Measurements from ENCODE around the gene MAN2B1. TPM values are rescaled to one million over a fixed set of nuclear protein-coding genes. Genes with fewer than 3 reads are reported as not detected.

MAN2B1 gene
- total RNA-seq, 4 donors from 2014 or later, result 18.0 to 34.2 (median 29.3) TPM

GRCh38 chr19:12610540-12611360, 55.8 kb downstream of the MAN2B1 start, which contains the start of the genes ZNF490 and ZNF791:
Gene ZNF490, minus strand, starts transcription at chr19:12610813. Its CDS starts 133 bp downstream, at chr19:12610680.
Gene ZNF791, plus strand, starts transcription at chr19:12610920. Its CDS starts 160 bp downstream, at chr19:12611080.
- in situ Hi-C loops (cut with MboI; ENCODE audit: low sequenced_read_pairs in 4 of 4), result no loop called here
- H3K36me3 ChIP-seq, result peaks cover 0 to 27% of the 10 kb centered on the region in 2 donors
- no peaks in the 10 kb centered on the region for H3K27me3 ChIP-seq
- peak within 1 kb of the TSS; percentile 81 to 100 (median 91) for H3K4me3 ChIP-seq
- H3K4me1 ChIP-seq, result peaks cover 23 to 45% of the 10 kb centered on the region in 2 donors
- TF ChIP-seq POLR2A (IDR thresholded peaks at IDR 0.05) (peak; percentile 90 to 95), CTCF (IDR thresholded peaks at IDR 0.05 in 4 of 5, conservative IDR thresholded peaks at IDR 0.05 in 1 of 5) (no peak)
- intact Hi-C loops (cut with DNase I; ENCODE audit: low total_unique reads), result loop anchor here (1.0 to 2.0 kb wide), 4 partner anchors 58 to 686 kb away; partner anchors contain the start of genes GET3, ZNF564 and ZNF700
- no peaks in the 10 kb centered on the region for H3K9me3 ChIP-seq
- peak within 1 kb of the TSS; percentile 98 to 100 (median 99) for H3K27ac ChIP-seq
- peak; percentile 99 to 100 for ATAC-seq
- DNase-seq, result peak; percentile 99

GRCh38 chr19:12607631-12608030, 58.9 kb downstream of the MAN2B1 start:
- Histone ChIP-seq H3K9me3 (no peaks in the 10 kb centered on the region), H3K4me1 (peaks cover 18 to 25% of the 10 kb centered on the region in 2 donors), H3K27ac (no peak overlapping the region), H3K36me3 (peaks cover 0 to 14% of the 10 kb centered on the region in 2 donors), H3K4me3 (no peak overlapping the region), H3K27me3 (no peaks in the 10 kb centered on the region)
- in situ Hi-C loops (cut with MboI; ENCODE audit: low sequenced_read_pairs in 4 of 4) (no loop called here), intact Hi-C loops (cut with DNase I; ENCODE audit: low total_unique reads) (no loop called here)
- DNase-seq (no peak), ATAC-seq (no peak)
- TF ChIP-seq POLR2A (IDR thresholded peaks at IDR 0.05), result no peak
- no peak for TF ChIP-seq CTCF (IDR thresholded peaks at IDR 0.05 in 4 of 5, conservative IDR thresholded peaks at IDR 0.05 in 1 of 5)

- H3K9me3 ChIP-seq, result no peaks in the 10 kb centered on the region
- H3K36me3 ChIP-seq, result peaks cover 0 to 13% of the 10 kb centered on the region in 2 donors
- H3K27ac ChIP-seq, result no peak overlapping the region
- no peaks in the 10 kb centered on the region for H3K27me3 ChIP-seq
- H3K4me3 ChIP-seq, result no peak overlapping the region
- no peak for DNase-seq
- TF ChIP-seq POLR2A (IDR thresholded peaks at IDR 0.05) (no peak), CTCF (IDR thresholded peaks at IDR 0.05 in 4 of 5, conservative IDR thresholded peaks at IDR 0.05 in 1 of 5) (no peak)
- intact Hi-C loops (cut with DNase I; ENCODE audit: low total_unique reads), result no loop called here
- in situ Hi-C loops (cut with MboI; ENCODE audit: low sequenced_read_pairs in 4 of 4), result no loop called here
- ATAC-seq, result no peak
- H3K4me1 ChIP-seq, result peaks cover 14 to 17% of the 10 kb centered on the region in 2 donors
Measured at GRCh38 chr19:12606796-12607195, 59.7 kb downstream of the MAN2B1 start.

GRCh38 chr19:12603714-12604113, 62.8 kb downstream of the MAN2B1 start:
- ATAC-seq (no peak), DNase-seq (no peak)
- in situ Hi-C loops (cut with MboI; ENCODE audit: low sequenced_read_pairs in 4 of 4) (no loop called here), intact Hi-C loops (cut with DNase I; ENCODE audit: low total_unique reads) (no loop called here)
- H3K27ac ChIP-seq, result no peak overlapping the region
- no peaks in the 10 kb centered on the region for H3K9me3 ChIP-seq
- H3K36me3 ChIP-seq, result peaks cover 0 to 11% of the 10 kb centered on the region in 2 donors
- no peak for TF ChIP-seq CTCF (IDR thresholded peaks at IDR 0.05 in 4 of 5, conservative IDR thresholded peaks at IDR 0.05 in 1 of 5)
- TF ChIP-seq POLR2A (IDR thresholded peaks at IDR 0.05), result no peak
- H3K27me3 ChIP-seq, result no peaks in the 10 kb centered on the region
- H3K4me1 ChIP-seq, result no peaks in the 10 kb centered on the region
- no peak overlapping the region for H3K4me3 ChIP-seq
